GM12878 (cell line): ENCODE measurements around the gene REV3L. TPM values are rescaled to one million over a fixed set of nuclear protein-coding genes. Genes with fewer than 3 reads are reported as not detected.

Experiments
- ATAC-seq: fragments of 200-7000 bp; cut with Tn5 transposase; 3 replicates; pipeline ENCODE4 v1.9.1; 2020; ENCODE audit warnings: mild to moderate bottlenecking, moderate library complexity
- BruUV-seq: library from RNA; stranded (reverse); fragments of 400-500 nt; replicated peaks from 2 replicates; lab custom pipeline; 2021; lab: Mats Ljungman, UMichigan
- CTCF ChIA-PET: fragments of 300-600 bp; sonication (Branson Sonifier 250); formaldehyde crosslinking; extraction: SDS; loops from one replicate; lab custom pipeline; 2021; ENCODE audit warnings: inconsistent platforms; lab: Yijun Ruan, JAX
- POLR2A ChIA-PET: fragments of 350-600 bp; formaldehyde crosslinking; extraction: SDS; loops from one replicate; lab custom pipeline; 2021; ENCODE audit warnings: inconsistent platforms; lab: Charles Lee
- RAD21 ChIA-PET: fragments of 300-600 bp; sonication (Branson Sonifier 250); formaldehyde crosslinking; loops from one replicate; lab custom pipeline; 2023; ENCODE audit warnings: antibody characterized with exemption; ENCODE audit not compliant: unreplicated experiment; lab: Charles Lee
- SMC1A ChIA-PET: fragments of 300-600 bp; sonication (Branson Sonifier 250); formaldehyde crosslinking; loops from one replicate; lab custom pipeline; 2023; ENCODE audit not compliant: unreplicated experiment, uncharacterized antibody; lab: Charles Lee
- DNase-seq: peaks from one replicate; pipeline ENCODE4 v3.0.0-alpha.2; 2011; ENCODE audit warnings: low read depth, low spot score
- FAIRE-seq: peaks from 3 replicates; lab custom pipeline; 2011; peaks lifted over from hg19 to GRCh38; lab: Jason Lieb, UNC
- H2AFZ ChIP-seq: 2 replicates; pipeline ENCODE4 v1.6.0; 2011; ENCODE audit warnings: low read depth, low read length, control low read depth; ENCODE audit not compliant: control insufficient read depth
- H3K27ac ChIP-seq: 2 replicates; pipeline ENCODE4 v1.5.1; 2011; ENCODE audit warnings: control low read depth; ENCODE audit not compliant: control insufficient read depth, insufficient read depth
- H3K27me3 ChIP-seq, 2 experiments: replicated peaks in 1 of 2; 2 replicates each; pipeline versions ENCODE4 v1.6.0 to v1.6.1; 2011; ENCODE audit warnings: low read length in 1 of 2; ENCODE audit not compliant: control insufficient read depth in 2 of 2, insufficient read depth in 2 of 2
- H3K36me3 ChIP-seq, 2 experiments: 2 replicates each; pipeline ENCODE4 v1.5.1; 2011; ENCODE audit warnings: low read length in 1 of 2; ENCODE audit not compliant: control insufficient read depth in 2 of 2, insufficient read depth in 2 of 2
- H3K4me1 ChIP-seq: 2 replicates; pipeline ENCODE4 v1.6.1; 2011; ENCODE audit warnings: mild to moderate bottlenecking, low read length, moderate library complexity, mixed read lengths; ENCODE audit not compliant: control insufficient read depth, insufficient read depth
- H3K4me2 ChIP-seq: 2 replicates; pipeline ENCODE4 v1.6.0; 2011; ENCODE audit warnings: control low read depth; ENCODE audit not compliant: control insufficient read depth, insufficient read depth
- H3K4me3 ChIP-seq: fragments of 200-600 bp; sonication (generic); 2 replicates; pipeline ENCODE4 v1.5.1; 2016
- H3K79me2 ChIP-seq: 2 replicates; pipeline ENCODE4 v1.6.0; 2011; ENCODE audit warnings: low read length; ENCODE audit not compliant: control insufficient read depth, insufficient read depth
- H3K9ac ChIP-seq: 2 replicates; pipeline ENCODE4 v1.8.0; 2011; ENCODE audit warnings: low read length, control low read depth, mixed read lengths; ENCODE audit not compliant: control insufficient read depth, insufficient read depth
- H3K9me3 ChIP-seq: replicated peaks from 3 replicates; pipeline ENCODE4 v1.5.1; 2011; ENCODE audit warnings: mild to moderate bottlenecking, low read length; ENCODE audit not compliant: control insufficient read depth, insufficient read depth
- H4K20me1 ChIP-seq: 2 replicates; pipeline ENCODE4 v1.6.0; 2011; ENCODE audit not compliant: control insufficient read depth, insufficient read depth
- CBX5 ChIP-seq: sonication (generic); IDR thresholded peaks from 2 replicates; pipeline ENCODE4 v1.6.1; 2016; ENCODE audit warnings: low read depth, moderate library complexity, mild to moderate bottlenecking, inconsistent platforms
- HCFC1 ChIP-seq: fragments of 150-350 bp; IDR thresholded peaks from 2 replicates; pipeline ENCODE4 v1.6.1; 2014; ENCODE audit warnings: low read length
- KDM1A ChIP-seq: fragments of 200-600 bp; sonication (generic); IDR thresholded peaks from 2 replicates; pipeline ENCODE4 v1.6.1; 2016; ENCODE audit warnings: borderline replicate concordance
- MEF2B ChIP-seq: fragments of 450-650 bp; IDR thresholded peaks from 2 replicates; pipeline ENCODE4 v1.6.1; 2018; ENCODE audit warnings: mild to moderate bottlenecking, moderate library complexity; ENCODE audit not compliant: partially characterized antibody, poor library complexity, severe bottlenecking
- NR2C1 ChIP-seq: fragments of 450-650 bp; IDR thresholded peaks from 2 replicates; pipeline ENCODE4 v1.6.1; 2017; ENCODE audit warnings: antibody characterized with exemption, mild to moderate bottlenecking, moderate library complexity
- POLR2A ChIP-seq: IDR thresholded peaks from 2 replicates; pipeline ENCODE4 v1.6.1; 2011; ENCODE audit warnings: low read depth, mild to moderate bottlenecking, low read length
- RAD51 ChIP-seq: fragments of 450-650 bp; IDR thresholded peaks from 2 replicates; pipeline ENCODE4 v1.6.1; 2016; ENCODE audit warnings: moderate library complexity, mild to moderate bottlenecking, inconsistent platforms
- SMC3 ChIP-seq: IDR thresholded peaks from 2 replicates; pipeline ENCODE4 v1.6.1; 2011; ENCODE audit warnings: low read length, improper control_type of control experiment, borderline replicate concordance
- SPI1 ChIP-seq: IDR thresholded peaks from 2 replicates; pipeline ENCODE4 v1.6.1; 2011; ENCODE audit warnings: low read depth, mild to moderate bottlenecking, low read length, moderate library complexity, borderline replicate concordance; ENCODE audit not compliant: insufficient read depth
- SREBF2 ChIP-seq: IDR thresholded peaks from 2 replicates; pipeline ENCODE4 v1.6.1; 2012; ENCODE audit warnings: mild to moderate bottlenecking, low read length
- TAF1 ChIP-seq: IDR thresholded peaks from 2 replicates; pipeline ENCODE4 v1.6.1; 2011; ENCODE audit warnings: mild to moderate bottlenecking, low read depth, low read length, borderline replicate concordance
- WRNIP1 ChIP-seq: IDR thresholded peaks from 2 replicates; pipeline ENCODE4 v1.6.1; 2011; ENCODE audit warnings: low read depth, low read length, improper control_type of control experiment, borderline replicate concordance
- ZBED1 ChIP-seq: IDR thresholded peaks from 2 replicates; pipeline ENCODE4 v1.6.1; 2016; ENCODE audit warnings: borderline replicate concordance
- ZSCAN29 ChIP-seq: fragments of 450-650 bp; IDR thresholded peaks from 2 replicates; pipeline ENCODE4 v1.6.1; 2017; ENCODE audit warnings: mild to moderate bottlenecking, moderate library complexity
- WGBS: methylation state at CpG from one replicate; pipeline ENCODE4 v1.1.6; 2016; ENCODE audit warnings: low lambda C conversion rate; ENCODE audit not compliant: insufficient replicate concordance, insufficient coverage; ENCODE audit errors: missing lambda C conversion rate; 5-methylcytosine and 5-hydroxymethylcytosine counted together
- in situ Hi-C: fragments of 300-500 bp; cut with MboI; formaldehyde crosslinking; loops from 9 replicates; pipeline ENCODE4 v1.14.3; 2018; ENCODE audit warnings: mixed read lengths
- intact Hi-C: fragments of 100-400 bp; cut with micrococcal nuclease; formaldehyde crosslinking; loops from one replicate; pipeline ENCODE4 v1.14.2; 2022; ENCODE audit not compliant: unreplicated experiment
- polyA plus RNA-seq, 11 experiments: library from polyadenylated mRNA; depleted of rRNA in 4 of 11; unstranded in 6 of 11; stranded (reverse) in 5 of 11; fragments of >200 nt; fragmentation: Nextera tagmentation in 4 of 11; fragmentation: Illumina TruSeq in 1 of 11; extraction: Ambion mirVana in 4 of 11; extraction: Trizol in 1 of 11; gene quantifications; 1 replicate in 1 of 11; 2 replicates in 10 of 11; pipeline versions ENCODE4 v1.2.1 to v1.2.3, GENCODE V29; 2011 to 2016; ENCODE audit warnings: inconsistent platforms in 2 of 11, missing spikeins in 2 of 11, low read depth in 1 of 11
- total RNA-seq, 4 experiments: library from RNA; depleted of rRNA in 3 of 4; stranded (reverse); fragments of >200 nt in 3 of 4; fragmentation: Illumina TruSeq in 1 of 4; extraction: Trizol in 1 of 4; gene quantifications; 2 replicates each; pipeline versions ENCODE4 v1.2.1 to v1.2.3, GENCODE V29; 2013 to 2021
- TF ChIP-seq, protein P1 (sequence below): fragments of 450-650 bp; IDR thresholded peaks from 2 replicates; pipeline ENCODE4 v1.6.1; 2014; ENCODE audit warnings: mild to moderate bottlenecking
- TF ChIP-seq, protein P2 (sequence below): fragments of 450-650 bp; IDR thresholded peaks from 2 replicates; pipeline ENCODE4 v1.6.1; 2016; ENCODE audit warnings: mild to moderate bottlenecking
- TF ChIP-seq, protein P3 (sequence below): fragments of 450-650 bp; IDR thresholded peaks from 2 replicates; pipeline ENCODE4 v1.6.1; 2018; ENCODE audit warnings: mild to moderate bottlenecking, low read depth, moderate library complexity; ENCODE audit not compliant: partially characterized antibody
- TF ChIP-seq, protein P4 (sequence below): IDR thresholded peaks from 2 replicates; pipeline ENCODE4 v1.6.1; 2011; ENCODE audit warnings: borderline replicate concordance, low read depth, mild to moderate bottlenecking, moderate library complexity, mixed read lengths, low read length; ENCODE audit not compliant: insufficient read depth; ENCODE audit errors: extremely low read length

Gene REV3L
- total and polyA plus RNA-seq, 10 of the 15 experiments (the other 5 are each of a cell fraction or from before 2014, with no cell fraction given), result 7.6 to 33.6 (median 21.5) TPM

DNA sequence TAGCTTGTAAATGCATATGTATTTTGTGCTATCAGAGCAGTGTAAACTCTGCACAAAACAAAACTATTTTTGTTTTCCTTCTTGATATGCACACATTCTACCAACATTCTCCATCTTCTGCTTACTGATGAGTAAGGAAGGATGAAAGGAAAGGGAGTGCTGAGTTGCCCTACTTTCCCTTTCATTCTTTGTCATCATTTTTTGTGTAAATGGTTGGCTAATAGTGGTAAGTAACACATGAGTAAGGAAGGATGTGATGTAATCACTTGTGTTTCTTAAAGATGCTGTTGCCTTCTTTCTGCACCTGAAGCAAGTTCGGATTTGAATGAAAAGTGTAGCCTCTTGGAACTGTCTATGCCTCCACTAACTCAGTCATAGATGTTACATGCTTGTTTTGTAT is 4.6 kb upstream of the REV3L start:
- peaks cover 37% of the 10 kb centered on the region for H3K79me2 ChIP-seq
- POLR2A ChIA-PET, result interaction anchor here (0.5 to 2.9 kb wide), 3 partner anchors 10 to 147 kb away, joined by 3 to 15 read pairs (median 7); no protein-coding TSS in a partner anchor
- intact Hi-C loops, result no loop called here
- peak; percentile 37 for ATAC-seq
- H3K36me3 ChIP-seq, result no peaks in the 10 kb centered on the region
- 0% methylated on average over 1 of the region's 1 CpG for WGBS
- RAD21 ChIA-PET, result interaction anchor here (0.9 to 1.7 kb wide), 3 partner anchors 10 to 118 kb away, joined by 3 to 8 read pairs (median 6); partner anchors contain the start of gene TRAF3IP2
- BruUV-seq, result no TSS peak
- H3K4me2 ChIP-seq, result peak overlapping the region; percentile 58
- CTCF ChIA-PET, result interaction anchor here (0.6 to 1.6 kb wide), 4 partner anchors 34 to 556 kb away, joined by 3 to 8 read pairs (median 4); partner anchors contain the start of gene TRAF3IP2
- in situ Hi-C loops, result no loop called here
- SMC1A ChIA-PET, result interaction anchor here (1.0 to 2.4 kb wide), 8 partner anchors 9 to 229 kb away, joined by 3 to 8 read pairs (median 4); a partner anchor contains a TSS
- peak; percentile 91 for FAIRE-seq
- peaks cover 14% of the 10 kb centered on the region for H3K4me1 ChIP-seq
- H3K27ac ChIP-seq, result 0 out of 2 replicates have a peak overlapping the region, but pooled peaks have one; percentile 9
- no peak overlapping the region for H3K9ac ChIP-seq
- H3K4me3 ChIP-seq, result peak overlapping the region; percentile 16; the same call in 1 of the 2 replicates
- H3K9me3 ChIP-seq, result peaks cover 4% of the 10 kb centered on the region
- H2AFZ ChIP-seq, result peak overlapping the region; percentile 3
- DNase-seq, result peak; percentile 83
- H4K20me1 ChIP-seq, result no peaks in the 10 kb centered on the region
- H3K27me3 ChIP-seq, result no peaks in the 10 kb centered on the region
- peak; percentile 79 for TF ChIP-seq ZBED1
- TF ChIP-seq, protein P1, sequence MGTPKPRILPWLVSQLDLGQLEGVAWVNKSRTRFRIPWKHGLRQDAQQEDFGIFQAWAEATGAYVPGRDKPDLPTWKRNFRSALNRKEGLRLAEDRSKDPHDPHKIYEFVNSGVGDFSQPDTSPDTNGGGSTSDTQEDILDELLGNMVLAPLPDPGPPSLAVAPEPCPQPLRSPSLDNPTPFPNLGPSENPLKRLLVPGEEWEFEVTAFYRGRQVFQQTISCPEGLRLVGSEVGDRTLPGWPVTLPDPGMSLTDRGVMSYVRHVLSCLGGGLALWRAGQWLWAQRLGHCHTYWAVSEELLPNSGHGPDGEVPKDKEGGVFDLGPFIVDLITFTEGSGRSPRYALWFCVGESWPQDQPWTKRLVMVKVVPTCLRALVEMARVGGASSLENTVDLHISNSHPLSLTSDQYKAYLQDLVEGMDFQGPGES, result no peak
- no peak for TF ChIP-seq SPI1
- TF ChIP-seq CBX5, result no peak
- TF ChIP-seq ZSCAN29, result no peak
- no peak for TF ChIP-seq TAF1
- TF ChIP-seq KDM1A, result no peak
- TF ChIP-seq SMC3, result no peak
- TF ChIP-seq WRNIP1, result no peak
- no peak for TF ChIP-seq SREBF2
- TF ChIP-seq, protein P2, sequence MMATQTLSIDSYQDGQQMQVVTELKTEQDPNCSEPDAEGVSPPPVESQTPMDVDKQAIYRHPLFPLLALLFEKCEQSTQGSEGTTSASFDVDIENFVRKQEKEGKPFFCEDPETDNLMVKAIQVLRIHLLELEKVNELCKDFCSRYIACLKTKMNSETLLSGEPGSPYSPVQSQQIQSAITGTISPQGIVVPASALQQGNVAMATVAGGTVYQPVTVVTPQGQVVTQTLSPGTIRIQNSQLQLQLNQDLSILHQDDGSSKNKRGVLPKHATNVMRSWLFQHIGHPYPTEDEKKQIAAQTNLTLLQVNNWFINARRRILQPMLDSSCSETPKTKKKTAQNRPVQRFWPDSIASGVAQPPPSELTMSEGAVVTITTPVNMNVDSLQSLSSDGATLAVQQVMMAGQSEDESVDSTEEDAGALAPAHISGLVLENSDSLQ, result no peak
- TF ChIP-seq HCFC1, result no peak
- TF ChIP-seq RAD51, result peak; percentile 12; the same call in 1 of the 2 replicates
- peak; percentile 12 for TF ChIP-seq MEF2B
- TF ChIP-seq POLR2A, result no peak
- TF ChIP-seq, protein P3, sequence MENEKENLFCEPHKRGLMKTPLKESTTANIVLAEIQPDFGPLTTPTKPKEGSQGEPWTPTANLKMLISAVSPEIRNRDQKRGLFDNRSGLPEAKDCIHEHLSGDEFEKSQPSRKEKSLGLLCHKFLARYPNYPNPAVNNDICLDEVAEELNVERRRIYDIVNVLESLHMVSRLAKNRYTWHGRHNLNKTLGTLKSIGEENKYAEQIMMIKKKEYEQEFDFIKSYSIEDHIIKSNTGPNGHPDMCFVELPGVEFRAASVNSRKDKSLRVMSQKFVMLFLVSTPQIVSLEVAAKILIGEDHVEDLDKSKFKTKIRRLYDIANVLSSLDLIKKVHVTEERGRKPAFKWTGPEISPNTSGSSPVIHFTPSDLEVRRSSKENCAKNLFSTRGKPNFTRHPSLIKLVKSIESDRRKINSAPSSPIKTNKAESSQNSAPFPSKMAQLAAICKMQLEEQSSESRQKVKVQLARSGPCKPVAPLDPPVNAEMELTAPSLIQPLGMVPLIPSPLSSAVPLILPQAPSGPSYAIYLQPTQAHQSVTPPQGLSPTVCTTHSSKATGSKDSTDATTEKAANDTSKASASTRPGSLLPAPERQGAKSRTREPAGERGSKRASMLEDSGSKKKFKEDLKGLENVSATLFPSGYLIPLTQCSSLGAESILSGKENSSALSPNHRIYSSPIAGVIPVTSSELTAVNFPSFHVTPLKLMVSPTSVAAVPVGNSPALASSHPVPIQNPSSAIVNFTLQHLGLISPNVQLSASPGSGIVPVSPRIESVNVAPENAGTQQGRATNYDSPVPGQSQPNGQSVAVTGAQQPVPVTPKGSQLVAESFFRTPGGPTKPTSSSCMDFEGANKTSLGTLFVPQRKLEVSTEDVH, result no peak
- TF ChIP-seq, protein P4, sequence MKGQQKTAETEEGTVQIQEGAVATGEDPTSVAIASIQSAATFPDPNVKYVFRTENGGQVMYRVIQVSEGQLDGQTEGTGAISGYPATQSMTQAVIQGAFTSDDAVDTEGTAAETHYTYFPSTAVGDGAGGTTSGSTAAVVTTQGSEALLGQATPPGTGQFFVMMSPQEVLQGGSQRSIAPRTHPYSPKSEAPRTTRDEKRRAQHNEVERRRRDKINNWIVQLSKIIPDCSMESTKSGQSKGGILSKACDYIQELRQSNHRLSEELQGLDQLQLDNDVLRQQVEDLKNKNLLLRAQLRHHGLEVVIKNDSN, result no peak
- no peak for TF ChIP-seq NR2C1
